Mucosa of descending colon (tissue), 3 donors: ENCODE measurements around the gene CADM2. TPM values are rescaled to one million over a fixed set of nuclear protein-coding genes. Genes with fewer than 3 reads are reported as not detected.
"Not testable (repeated sequence)": the region's sequence is repeated elsewhere in the genome, so short reads cannot be mapped to it uniquely, and the experiment has no call there.

Experiments used
- ATAC-seq: fragments of 200-7000 bp; cut with Tn5 transposase; one replicate; pipeline ENCODE4 v1.9.1; 2020; ENCODE audit warnings: mild to moderate bottlenecking, moderate library complexity
- DNase-seq, 3 donors: peaks; one replicate each; pipeline ENCODE4 v3.0.0-alpha.2; 2020
- H3K36me3 ChIP-seq: fragments of 200-600 bp; one replicate; pipeline ENCODE4 v1.8.0; 2021; ENCODE audit warnings: low read depth, mild to moderate bottlenecking
- H3K4me1 ChIP-seq: fragments of 200-600 bp; one replicate; pipeline ENCODE4 v1.8.0; 2021; ENCODE audit warnings: low read depth, mild to moderate bottlenecking
- H3K4me3 ChIP-seq: fragments of 200-600 bp; one replicate; pipeline ENCODE4 v1.8.0; 2021; ENCODE audit warnings: mild to moderate bottlenecking
- H3K9me3 ChIP-seq: fragments of 200-600 bp; one replicate; pipeline ENCODE4 v1.8.0; 2021; ENCODE audit warnings: mild to moderate bottlenecking
- CTCF ChIP-seq: fragments of 200-600 bp; IDR thresholded peaks from one replicate; pipeline ENCODE4 v1.8.0; 2022; ENCODE audit warnings: antibody characterized with exemption, mild to moderate bottlenecking
- intact Hi-C, 2 donors: fragments of 100-400 bp; cut with DNase I in 1 of 2; cut with micrococcal nuclease in 1 of 2; formaldehyde crosslinking; loops; one replicate each; pipeline versions ENCODE4 v1.11.0 to v1.11.1; 2022; cut with DNase I, micrococcal nuclease
- long read RNA-seq, 2 donors: library from polyadenylated mRNA; unstranded; transcript quantifications; one replicate each; pipeline ENCODE4 v2.0.0, GENCODE V29; 2019 to 2021
- total RNA-seq, 3 donors: library from RNA; stranded (reverse); fragmentation: NEBNext Ultra II Directional in 2 of 3; extraction: Animal tissue kit (Norgen Biotek cat#: 25700) in 2 of 3; gene quantifications; one replicate each; pipeline versions ENCODE4 v1.2.1 to v1.2.4, GENCODE V29; 2021 to 2023
- donor health status: DM: no; HTN: no; CAD: no; lungs with moderate emphysema.
- donor health status: DM: no; HTN: no; CAD: no.
- donor health status: DM: no; HTN: yes; CAD: no.

The CADM2 gene
- total RNA-seq: 10 to 100 TPM in 1 of 3 donors, 1 to 10 TPM in 1, under 1 TPM in 1; 0.67 to 12.8 (median 1.2) TPM
- long read RNA-seq, donor 1, partial matches to known transcripts: 0 of 1 reads
- long read RNA-seq, donor 1, other reads (novel, unspliced or antisense): 1 of 1 reads
- long read RNA-seq, donor 2, partial matches to known transcripts: 0 of 1 reads
- long read RNA-seq, donor 2, other reads (novel, unspliced or antisense): 1 of 1 reads

- Histone ChIP-seq H3K4me1 (peaks cover 11% of the 10 kb centered on the region), H3K4me3 (no peak within 1 kb of the TSS), H3K9me3 (no peaks in the 10 kb centered on the region), H3K36me3 (no peaks in the 10 kb centered on the region)
- intact Hi-C loops: no loop called here
- DNase-seq (peak; percentile 83 to 91 (median 86)), ATAC-seq (peak; percentile 100)
- no peak for TF ChIP-seq CTCF
Observed at GRCh38 chr3:84958495-84959469, at the start of gene CADM2. TSS of gene CADM2 (plus strand) at chr3:84958989.

GRCh38 chr3:84918592-84918991, 40.2 kb upstream of the CADM2 start:
- H3K9me3 ChIP-seq: peaks cover 15% of the 10 kb centered on the region
- H3K4me3 ChIP-seq, H3K36me3 ChIP-seq, DNase-seq, ATAC-seq, intact Hi-C loops, H3K4me1 ChIP-seq: not testable (repeated sequence)

GRCh38 chr3:84922682-84923081, 36.1 kb upstream of the CADM2 start:
- intact Hi-C loops: no loop called here
- Histone ChIP-seq H3K4me3 (no peak overlapping the region), H3K4me1 (no peaks in the 10 kb centered on the region), H3K36me3 (no peaks in the 10 kb centered on the region), H3K9me3 (peaks cover 10% of the 10 kb centered on the region)
- DNase-seq (no peak), ATAC-seq (no peak)
- no peak for TF ChIP-seq CTCF

GRCh38 chr3:84925571-84925970, 33.2 kb upstream of the CADM2 start:
- TF ChIP-seq CTCF: no peak
- ATAC-seq: no peak
- no peak for DNase-seq
- H3K36me3 ChIP-seq: no peaks in the 10 kb centered on the region
- peaks cover 2% of the 10 kb centered on the region for H3K9me3 ChIP-seq
- intact Hi-C loops: no loop called here
- H3K4me3 ChIP-seq: no peak overlapping the region
- H3K4me1 ChIP-seq: no peaks in the 10 kb centered on the region

GRCh38 chr3:84943379-84943778, 15.4 kb upstream of the CADM2 start:
- no peak for TF ChIP-seq CTCF
- Histone ChIP-seq H3K4me1 (no peaks in the 10 kb centered on the region), H3K4me3 (no peak overlapping the region), H3K9me3 (no peaks in the 10 kb centered on the region), H3K36me3 (no peaks in the 10 kb centered on the region)
- DNase-seq (no peak), ATAC-seq (no peak)
- intact Hi-C loops: no loop called here

GRCh38 chr3:84946240-84946639, 12.5 kb upstream of the CADM2 start:
- Histone ChIP-seq H3K4me1 (no peaks in the 10 kb centered on the region), H3K4me3 (no peak overlapping the region), H3K9me3 (no peaks in the 10 kb centered on the region), H3K36me3 (no peaks in the 10 kb centered on the region)
- DNase-seq: no peak
- no peak for TF ChIP-seq CTCF
- intact Hi-C loops: no loop called here
- no peak for ATAC-seq
